Naive thymus-derived CD8-positive, alpha-beta T cell (primary cell): ENCODE data around the gene TNNT1. TPM values are rescaled to one million over a fixed set of nuclear protein-coding genes. Genes with fewer than 3 reads are reported as not detected.

Experiments used
- microRNA-seq: library from miRNA; unstranded; fragments of <30 nt; microRNA quantifications from one replicate; pipeline ENCODE4 v1.2.0, GENCODE V29; 2022; ENCODE audit warnings: borderline microRNAs expressed
- polyA plus RNA-seq, 3 donors: library from polyadenylated mRNA; unstranded; fragments of 300-500 nt; fragmentation: Illumina TruSeq; gene quantifications; one replicate each; pipeline ENCODE4 v1.2.3, GENCODE V29; 2021
- total RNA-seq, 8 experiments: library from RNA in 2 of 8; stranded (reverse) in 2 of 8; gene quantifications; one replicate each; pipeline ENCODE4 v1.2.3 and lab custom pipeline; 2021 to 2026

TNNT1 gene
- total and polyA plus RNA-seq, 5 experiments from 2014 or later = not detected

Small RNA genes lying within 50 kb of the gene (microRNA-seq; reads per million reads assigned to microRNA genes)
- gene MIR7975 = not detected

Other genes with a start within 250 kb of the TNNT1 start
- 1 to 10 TPM in 1 of 2 experiments, under 1 TPM in 1; 0.29 to 1.5 TPM for gene NCR1, start 243.1 kb downstream of the TNNT1 start, total RNA-seq
- 1 to 10 TPM in 1 of 3 donors, not detected in 2; 9.8 TPM for gene NCR1, start 243.1 kb downstream of the TNNT1 start, polyA plus RNA-seq
- not detected for gene NLRP7, start 201.7 kb downstream of the TNNT1 start, total RNA-seq
- gene NLRP7, start 201.7 kb downstream of the TNNT1 start, polyA plus RNA-seq = under 1 TPM in 1 of 3 donors, not detected in 2; 0.09 TPM
- gene NLRP2, start 182.8 kb downstream of the TNNT1 start, total RNA-seq = 10 to 100 TPM; 19.6 to 20.5 TPM
- gene NLRP2, start 182.8 kb downstream of the TNNT1 start, polyA plus RNA-seq = 1 to 10 TPM; 1.6 to 7.0 (median 1.7) TPM
- under 1 TPM; 0.31 to 0.69 TPM for gene GP6, start 110.9 kb downstream of the TNNT1 start, total RNA-seq
- gene GP6, start 110.9 kb downstream of the TNNT1 start, polyA plus RNA-seq = under 1 TPM in 1 of 3 donors, not detected in 2; 0.08 TPM
- 10 to 100 TPM; 24.3 to 26.1 TPM for gene RDH13, start 86.1 kb downstream of the TNNT1 start, total RNA-seq
- 10 to 100 TPM in 1 of 3 donors, 1 to 10 TPM in 2; 4.3 to 18.0 (median 5.3) TPM for gene RDH13, start 86.1 kb downstream of the TNNT1 start, polyA plus RNA-seq
- under 1 TPM in 1 of 2 experiments, not detected in 1; 0.39 TPM for gene EPS8L1, start 73.3 kb downstream of the TNNT1 start, total RNA-seq
- 1 to 10 TPM in 1 of 3 donors, under 1 TPM in 2; 0.81 to 2.1 (median 0.85) TPM for gene EPS8L1, start 73.3 kb downstream of the TNNT1 start, polyA plus RNA-seq
- gene PPP1R12C, start 31.6 kb downstream of the TNNT1 start, total RNA-seq = 100 to 1,000 TPM; 140 to 141 TPM
- 1 to 10 TPM; 2.7 to 6.2 (median 3.9) TPM for gene PPP1R12C, start 31.6 kb downstream of the TNNT1 start, polyA plus RNA-seq
- not detected for gene TNNI3, start 8.5 kb upstream of the TNNT1 start, total RNA-seq
- gene TNNI3, start 8.5 kb upstream of the TNNT1 start, polyA plus RNA-seq = not detected
- not detected for gene DNAAF3, start 17.4 kb upstream of the TNNT1 start, total RNA-seq
- not detected for gene DNAAF3, start 17.4 kb upstream of the TNNT1 start, polyA plus RNA-seq
- gene SYT5, start 31.1 kb upstream of the TNNT1 start, total RNA-seq = not detected
- under 1 TPM; 0.09 to 0.56 (median 0.25) TPM for gene SYT5, start 31.1 kb upstream of the TNNT1 start, polyA plus RNA-seq
- gene PTPRH, start 60.3 kb upstream of the TNNT1 start, total RNA-seq = not detected
- not detected for gene PTPRH, start 60.3 kb upstream of the TNNT1 start, polyA plus RNA-seq
- 10 to 100 TPM; 17.7 to 20.9 TPM for gene TMEM86B, start 79.6 kb upstream of the TNNT1 start, total RNA-seq
- 1 to 10 TPM in 1 of 3 donors, under 1 TPM in 2; 0.17 to 2.3 (median 0.54) TPM for gene TMEM86B, start 79.6 kb upstream of the TNNT1 start, polyA plus RNA-seq
- 100 to 1,000 TPM; 167 to 168 TPM for gene PPP6R1, start 109.8 kb upstream of the TNNT1 start, total RNA-seq
- 100 to 1,000 TPM in 1 of 3 donors, 10 to 100 TPM in 2; 57.3 to 131 (median 60.9) TPM for gene PPP6R1, start 109.8 kb upstream of the TNNT1 start, polyA plus RNA-seq
- 10 to 100 TPM; 20.3 to 20.4 TPM for gene HSPBP1, start 130.9 kb upstream of the TNNT1 start, total RNA-seq
- 10 to 100 TPM; 38.6 to 44.8 (median 42.5) TPM for gene HSPBP1, start 130.9 kb upstream of the TNNT1 start, polyA plus RNA-seq
- 1 to 10 TPM; 1.9 to 2.9 TPM for gene BRSK1, start 134.8 kb upstream of the TNNT1 start, total RNA-seq
- under 1 TPM in 1 of 3 donors, not detected in 2; 0.24 TPM for gene BRSK1, start 134.8 kb upstream of the TNNT1 start, polyA plus RNA-seq
- gene TMEM150B, start 176.1 kb upstream of the TNNT1 start, total RNA-seq = not detected
- gene TMEM150B, start 176.1 kb upstream of the TNNT1 start, polyA plus RNA-seq = not detected
- 10 to 100 TPM; 19.2 to 21.8 TPM for gene KMT5C, start 190.7 kb upstream of the TNNT1 start, total RNA-seq
- 1 to 10 TPM; 1.7 to 2.5 (median 2.1) TPM for gene KMT5C, start 190.7 kb upstream of the TNNT1 start, polyA plus RNA-seq
- gene COX6B2, start 205.5 kb upstream of the TNNT1 start, total RNA-seq = not detected
- not detected for gene COX6B2, start 205.5 kb upstream of the TNNT1 start, polyA plus RNA-seq
- gene GARIN5B, start 214.1 kb upstream of the TNNT1 start, total RNA-seq = not detected
- gene GARIN5B, start 214.1 kb upstream of the TNNT1 start, polyA plus RNA-seq = not detected
- gene IL11, start 221.3 kb upstream of the TNNT1 start, total RNA-seq = under 1 TPM in 1 of 2 experiments, not detected in 1; 0.21 TPM
- gene IL11, start 221.3 kb upstream of the TNNT1 start, polyA plus RNA-seq = not detected
- not detected for gene TMEM190, start 227.6 kb upstream of the TNNT1 start, total RNA-seq
- gene TMEM190, start 227.6 kb upstream of the TNNT1 start, polyA plus RNA-seq = not detected
- 10 to 100 TPM in 1 of 2 experiments, 1 to 10 TPM in 1; 10.0 to 10.2 TPM for gene TMEM238, start 235.1 kb upstream of the TNNT1 start, total RNA-seq
- 1 to 10 TPM; 1.1 to 1.5 (median 1.3) TPM for gene TMEM238, start 235.1 kb upstream of the TNNT1 start, polyA plus RNA-seq
- 1,000 to 10,000 TPM; 2,967 to 2,995 TPM for gene RPL28, start 236.7 kb upstream of the TNNT1 start, total RNA-seq
- gene RPL28, start 236.7 kb upstream of the TNNT1 start, polyA plus RNA-seq = 1,000 to 10,000 TPM in 1 of 3 donors, 100 to 1,000 TPM in 2; 559 to 1,017 (median 787) TPM